ENCODE data around the gene DCLK3.

DCLK3 gene

GRCh38 chr3:36762918-36763849 lies 1.2 kb downstream of the DCLK3 start:
- no peak for DNase-seq

- no peak for DNase-seq
Observed at GRCh38 chr3:36761779-36762178, 2.6 kb downstream of the DCLK3 start.

- DNase-seq = no peak
Observed at GRCh38 chr3:36756269-36756668, 8.1 kb downstream of the DCLK3 start.

GRCh38 chr3:36751326-36751725 lies 13.0 kb downstream of the DCLK3 start:
- DNase-seq = no peak

GRCh38 chr3:36750737-36751136 lies 13.6 kb downstream of the DCLK3 start:
- DNase-seq = no peak

GRCh38 chr3:36744763-36745162 lies 19.6 kb downstream of the DCLK3 start:
- no peak for DNase-seq

GRCh38 chr3:36743826-36744225 lies 20.5 kb downstream of the DCLK3 start:
- no peak for DNase-seq

- no peak for DNase-seq
Observed at GRCh38 chr3:36741285-36741684, 23.1 kb downstream of the DCLK3 start.

GRCh38 chr3:36740787-36741186 lies 23.6 kb downstream of the DCLK3 start:
- DNase-seq = no peak

- no peak for DNase-seq
Observed at GRCh38 chr3:36738702-36739101, 25.7 kb downstream of the DCLK3 start.

GRCh38 chr3:36736301-36736700 lies 28.1 kb downstream of the DCLK3 start:
- no peak for DNase-seq

GRCh38 chr3:36734742-36735141 lies 29.6 kb downstream of the DCLK3 start:
- DNase-seq = no peak

- DNase-seq = no peak
Observed at GRCh38 chr3:36733723-36734122, 30.6 kb downstream of the DCLK3 start.

GRCh38 chr3:36733162-36733696 lies 31.1 kb downstream of the DCLK3 start:
- DNase-seq = no peak

GRCh38 chr3:36730966-36731365 lies 33.4 kb downstream of the DCLK3 start:
- DNase-seq = no peak

- peak; percentile 39 for DNase-seq
Observed at GRCh38 chr3:36729204-36730056, 34.9 kb downstream of the DCLK3 start.

- DNase-seq = no peak
Observed at GRCh38 chr3:36714343-36715086, 49.8 kb downstream of the DCLK3 start.

GRCh38 chr3:36713904-36714303 lies 50.4 kb downstream of the DCLK3 start:
- no peak for DNase-seq

GRCh38 chr3:36710606-36711005 lies 53.7 kb downstream of the DCLK3 start:
- DNase-seq = no peak

GRCh38 chr3:36709826-36710365 lies 54.5 kb downstream of the DCLK3 start:
- no peak for DNase-seq

GRCh38 chr3:36709281-36709680 lies 55.1 kb downstream of the DCLK3 start:
- DNase-seq = no peak

GRCh38 chr3:36707623-36708409 lies 56.5 kb downstream of the DCLK3 start:
- DNase-seq = no peak

Measured in activated CD4-positive, alpha-beta T cell treated with anti-CD3 and anti-CD28 coated beads, Interleukin-2, Interleukin-6, amounts not matched to agents 100 ng/mL and 50 ng/mL, durations not matched to agents 16 hours and 8 hours (primary cell).